IMR-90 (cell line): ENCODE measurements around the gene NXPH1. TPM values are rescaled to one million over a fixed set of nuclear protein-coding genes. Genes with fewer than 3 reads are reported as not detected.

Source experiments
- ATAC-seq: fragments of 200-7000 bp; cut with Tn5 transposase; 2 replicates; pipeline ENCODE4 v1.9.1; 2020; ENCODE audit warnings: low read depth, mild to moderate bottlenecking, moderate library complexity
- BruUV-seq: library from RNA; stranded (reverse); fragments of 400-500 nt; replicated peaks from 2 replicates; lab custom pipeline; 2021; lab: Mats Ljungman, UMichigan
- CTCF ChIA-PET: fragments of 300-600 bp; formaldehyde crosslinking; extraction: SDS; loops from one replicate; lab custom pipeline; 2021; ENCODE audit warnings: antibody characterized with exemption; lab: Yijun Ruan, JAX
- POLR2A ChIA-PET: fragments of 300-600 bp; sonication (Branson Sonifier 250); formaldehyde crosslinking; loops from one replicate; lab custom pipeline; 2022; ENCODE audit warnings: antibody characterized with exemption; ENCODE audit not compliant: unreplicated experiment; lab: Charles Lee
- DNase-seq: peaks from one replicate; pipeline ENCODE4 v3.0.0; 2013
- H2AFZ ChIP-seq: replicated peaks from 2 replicates; pipeline ENCODE3; 2013; ENCODE audit warnings: low read length, mild to moderate bottlenecking; ENCODE audit not compliant: poor library complexity
- H2AK5ac ChIP-seq: 2 replicates; pipeline ENCODE4 v1.6.1; 2013; ENCODE audit warnings: low read depth, low read length, inconsistent platforms
- H2AK9ac ChIP-seq: replicated peaks from 2 replicates; pipeline ENCODE3; 2013; ENCODE audit warnings: mild to moderate bottlenecking, low read depth, low read length, moderate library complexity; ENCODE audit not compliant: poor library complexity
- H2BK120ac ChIP-seq: 2 replicates; pipeline ENCODE4 v1.6.1; 2013; ENCODE audit warnings: low read depth, low read length, inconsistent platforms
- H2BK15ac ChIP-seq: 3 replicates; pipeline ENCODE4 v1.6.1; 2013; ENCODE audit warnings: low read depth, low read length, inconsistent platforms
- H2BK20ac ChIP-seq: 2 replicates; pipeline ENCODE4 v1.6.1; 2013; ENCODE audit warnings: low read depth, mild to moderate bottlenecking, inconsistent platforms, low read length, moderate library complexity
- H2BK5ac ChIP-seq: 2 replicates; pipeline ENCODE4 v1.6.1; 2013; ENCODE audit warnings: mild to moderate bottlenecking, low read depth, low read length, inconsistent platforms; ENCODE audit not compliant: poor library complexity, severe bottlenecking
- H3K14ac ChIP-seq: replicated peaks from 2 replicates; pipeline ENCODE4 v1.6.1; 2013; ENCODE audit warnings: low read depth, low read length, inconsistent platforms
- H3K18ac ChIP-seq: 2 replicates; pipeline ENCODE4 v1.6.1; 2013; ENCODE audit warnings: low read depth, low read length, control low read depth
- H3K23ac ChIP-seq: 2 replicates; pipeline ENCODE4 v1.6.1; 2013; ENCODE audit warnings: low read depth, low read length, inconsistent platforms
- H3K27ac ChIP-seq: 2 replicates; pipeline ENCODE4 v1.5.1; 2013; ENCODE audit warnings: mild to moderate bottlenecking, control low read depth, low read length; ENCODE audit not compliant: insufficient read depth
- H3K27me3 ChIP-seq: 2 replicates; pipeline ENCODE4 v1.6.1; 2013; ENCODE audit warnings: low read length; ENCODE audit not compliant: control insufficient read depth, insufficient read depth
- H3K36me3 ChIP-seq: 2 replicates; pipeline ENCODE4 v1.6.1; 2013; ENCODE audit warnings: low read length, mixed read lengths; ENCODE audit not compliant: control insufficient read depth, insufficient read depth
- H3K4ac ChIP-seq: 2 replicates; pipeline ENCODE4 v1.6.1; 2013; ENCODE audit warnings: low read depth, low read length, inconsistent platforms
- H3K4me1 ChIP-seq: 2 replicates; pipeline ENCODE4 v1.6.1; 2013; ENCODE audit warnings: low read length, mixed read lengths; ENCODE audit not compliant: control insufficient read depth, insufficient read depth
- H3K4me2 ChIP-seq: 2 replicates; pipeline ENCODE4 v1.6.1; 2013; ENCODE audit warnings: low read depth, mild to moderate bottlenecking, control low read depth, low read length, moderate library complexity
- H3K4me3 ChIP-seq: 2 replicates; pipeline ENCODE4 v1.5.1; 2013; ENCODE audit warnings: low read depth, mild to moderate bottlenecking, control low read depth, low read length, moderate library complexity; ENCODE audit not compliant: insufficient read depth
- H3K56ac ChIP-seq: 2 replicates; pipeline ENCODE4 v1.6.1; 2013; ENCODE audit warnings: low read length, inconsistent platforms; ENCODE audit not compliant: insufficient read depth; ENCODE audit errors: extremely low read depth
- H3K79me1 ChIP-seq, 2 experiments: 2 replicates each; pipeline ENCODE4 v1.6.1; 2013; ENCODE audit warnings: low read length in 2 of 2, inconsistent platforms in 1 of 2, low read depth in 1 of 2
- H3K9ac ChIP-seq: 2 replicates; pipeline ENCODE4 v1.6.1; 2013; ENCODE audit warnings: low read depth, low read length, control low read depth
- H3K9me1 ChIP-seq: 2 replicates; pipeline ENCODE4 v1.6.1; 2013; ENCODE audit warnings: low read length, inconsistent platforms; ENCODE audit not compliant: insufficient read depth
- H3K9me3 ChIP-seq: 2 replicates; pipeline ENCODE4 v1.6.1; 2013; ENCODE audit warnings: low read length; ENCODE audit not compliant: control insufficient read depth, insufficient read depth
- H4K20me1 ChIP-seq: 2 replicates; pipeline ENCODE4 v1.6.1; 2013; ENCODE audit warnings: low read length, inconsistent platforms; ENCODE audit not compliant: insufficient read depth
- H4K5ac ChIP-seq: 2 replicates; pipeline ENCODE4 v1.6.1; 2013; ENCODE audit warnings: mild to moderate bottlenecking, low read depth, low read length, control low read depth
- H4K8ac ChIP-seq, 2 experiments: 2 replicates each; pipeline ENCODE4 v1.6.1; 2013; ENCODE audit warnings: low read depth in 2 of 2, low read length in 2 of 2, control low read depth in 1 of 2, inconsistent platforms in 1 of 2
- H4K91ac ChIP-seq: 2 replicates; pipeline ENCODE4 v1.6.1; 2013; ENCODE audit warnings: low read depth, low read length, inconsistent platforms; ENCODE audit not compliant: insufficient read depth
- SMC3 ChIP-seq: fragments of 150-350 bp; IDR thresholded peaks from 2 replicates; pipeline ENCODE4 v1.6.1; 2016; ENCODE audit warnings: low read depth, mild to moderate bottlenecking, antibody characterized with exemption, low read length, moderate library complexity
- WGBS, 2 experiments: methylation state at CpG; one replicate each; pipeline versions ENCODE4 v1.1.5 to v1.1.7; 2013; ENCODE audit warnings: missing lambda C conversion rate in 2 of 2; ENCODE audit not compliant: insufficient read length in 1 of 2; ENCODE audit errors: extremely low coverage in 2 of 2; 5-methylcytosine and 5-hydroxymethylcytosine counted together
- dilution Hi-C: fragments of 300-500 bp; cut with HindIII; formaldehyde crosslinking; loops from one replicate; pipeline ENCODE4 v1.14.3; 2018; ENCODE audit warnings: low sequenced_read_pairs; ENCODE audit not compliant: unreplicated experiment
- in situ Hi-C: fragments of 300-500 bp; cut with MboI; formaldehyde crosslinking; loops from 3 replicates; pipeline ENCODE4 v1.14.3; 2019; ENCODE audit warnings: low sequenced_read_pairs, inconsistent platforms, mixed read lengths
- intact Hi-C: fragments of 100-400 bp; cut with micrococcal nuclease; formaldehyde crosslinking; loops from 2 replicates; pipeline ENCODE4 v1.10.0; 2022
- polyA plus RNA-seq, 3 experiments: library from polyadenylated mRNA; depleted of rRNA; stranded (reverse); fragments of >200 nt; gene quantifications; 2 replicates each; pipeline ENCODE4 v1.2.3, GENCODE V29; 2012; ENCODE audit warnings: low replicate concordance in 1 of 3
- total RNA-seq: library from RNA; depleted of rRNA; stranded (reverse); fragments of >200 nt; gene quantifications from 2 replicates; pipeline ENCODE4 v1.2.3, GENCODE V29; 2012

NXPH1 gene
- total and polyA plus RNA-seq, 2 of the 4 experiments (the other 2 are of a cell fraction), result not detected

DNA sequence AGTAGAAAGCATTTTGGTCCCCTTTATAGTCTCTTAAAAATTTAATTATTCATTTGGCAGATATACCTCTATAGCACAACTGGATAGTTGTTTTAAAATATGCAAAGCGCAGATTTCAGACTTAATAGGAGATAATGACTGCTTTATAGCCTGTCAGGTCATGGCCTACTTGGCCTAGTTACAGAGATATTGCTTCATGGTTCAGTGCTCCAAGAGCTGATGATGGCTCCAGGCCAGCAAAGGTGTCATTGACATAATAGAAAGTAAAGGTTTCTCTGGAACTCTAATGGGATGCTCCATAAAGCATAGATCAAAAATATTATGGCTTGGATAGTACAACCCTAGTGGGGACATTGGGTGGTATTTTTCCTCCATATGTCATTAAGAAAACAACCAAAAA, 285.7 kb downstream of the NXPH1 start:
- no peak for ATAC-seq
- dilution Hi-C loops (no loop called here), intact Hi-C loops (no loop called here), in situ Hi-C loops (no loop called here)
- ChIA-PET CTCF (no interaction called here), POLR2A (no interaction called here)
- TF ChIP-seq SMC3, result no peak
- no peak overlapping the region for H3K27ac ChIP-seq
- no peak overlapping the region for H2BK20ac ChIP-seq
- H2AK5ac ChIP-seq, result no peak overlapping the region
- H3K36me3 ChIP-seq, result no peaks in the 10 kb centered on the region
- no peak overlapping the region for H2AFZ ChIP-seq
- H3K56ac ChIP-seq, result no peak overlapping the region
- no peak overlapping the region for H4K91ac ChIP-seq
- no peak for DNase-seq
- H3K4me3 ChIP-seq, result no peak overlapping the region
- no peak overlapping the region for H3K4me2 ChIP-seq
- no peak overlapping the region for H4K5ac ChIP-seq
- no peak overlapping the region for H2BK120ac ChIP-seq
- H3K9me3 ChIP-seq, result peaks cover 9% of the 10 kb centered on the region
- H3K9ac ChIP-seq, result no peak overlapping the region
- H3K23ac ChIP-seq, result no peak overlapping the region
- no peaks in the 10 kb centered on the region for H3K27me3 ChIP-seq
- no peak overlapping the region for H2AK9ac ChIP-seq
- no peak overlapping the region for H3K14ac ChIP-seq
- H2BK5ac ChIP-seq, result no peak overlapping the region
- H4K20me1 ChIP-seq, result no peaks in the 10 kb centered on the region
- no peak overlapping the region for H4K8ac ChIP-seq
- no CpG with 5 or more reads among the region's 1 CpG for WGBS, 2 experiments
- no peaks in the 10 kb centered on the region for H3K9me1 ChIP-seq
- H3K79me1 ChIP-seq, result no peaks in the 10 kb centered on the region
- H2BK15ac ChIP-seq, result no peak overlapping the region
- no peak overlapping the region for H3K4ac ChIP-seq
- H3K18ac ChIP-seq, result no peak overlapping the region
- H3K4me1 ChIP-seq, result no peaks in the 10 kb centered on the region
- BruUV-seq, result no TSS peak
